G401.6 (cell line): ENCODE data around the gene FRMD1.

Source experiments
- FAIRE-seq: peaks from 2 replicates; lab custom pipeline; 2012; peaks lifted over from hg19 to GRCh38; lab: Jason Lieb, UNC

FRMD1 gene

DNA sequence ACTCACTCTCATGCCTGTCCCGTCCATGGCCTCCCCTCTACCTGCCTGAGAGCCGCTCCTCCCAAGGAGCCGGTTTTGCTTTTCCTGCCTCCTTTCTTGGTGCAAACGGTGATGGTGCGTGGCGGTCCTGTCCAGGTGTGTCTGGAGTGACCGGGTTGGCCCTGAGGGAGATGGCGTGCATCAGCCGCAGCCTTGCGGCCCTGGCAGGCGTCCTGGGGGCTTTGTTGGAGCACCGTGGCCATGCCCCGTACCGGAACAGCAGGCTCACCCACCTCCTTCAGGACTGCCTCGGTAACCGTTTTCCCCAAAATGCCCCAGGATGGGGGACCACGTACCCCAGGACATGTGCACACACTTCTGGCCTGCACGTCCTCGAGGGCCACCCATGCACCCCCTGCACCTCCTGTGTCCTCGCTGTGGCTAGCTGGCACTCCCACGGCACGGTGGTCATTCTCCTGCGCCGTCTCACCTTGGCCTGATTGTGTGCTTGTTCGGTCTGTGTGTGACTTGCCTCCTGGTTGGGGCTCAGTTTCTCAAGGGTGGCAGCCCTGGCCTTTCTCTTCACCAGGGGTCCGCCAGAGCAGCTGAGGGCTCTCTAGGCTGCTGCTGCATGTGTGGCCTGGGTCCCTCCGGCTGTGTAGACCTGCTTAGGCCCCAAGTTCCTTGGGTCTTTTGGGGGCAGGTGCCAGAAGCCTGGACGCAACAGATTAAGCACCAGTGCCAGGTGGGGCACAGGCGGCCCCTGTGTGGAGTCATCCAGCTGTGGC lies 36.4 kb downstream of the FRMD1 start:
- FAIRE-seq: no peak

DNA sequence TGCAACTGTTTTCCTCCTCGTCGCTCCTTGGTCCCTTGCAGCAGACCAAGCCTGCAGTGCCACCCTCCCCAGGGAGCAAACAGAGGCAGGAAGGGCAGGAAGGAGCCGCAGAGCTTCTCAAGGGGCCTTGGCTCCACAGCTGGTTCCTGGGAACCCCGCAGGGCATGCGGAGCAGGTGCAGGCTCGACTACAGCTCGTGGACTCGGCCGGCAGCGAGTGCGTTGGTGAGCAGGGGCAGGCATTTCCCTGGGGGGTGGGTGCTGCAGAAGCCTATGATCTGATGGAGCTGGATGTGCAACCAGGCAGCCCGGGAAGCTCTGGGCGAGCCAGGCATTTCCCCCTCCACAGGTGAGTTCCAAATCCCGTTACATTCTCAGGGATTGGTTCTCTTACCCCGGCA lies 37.1 kb downstream of the FRMD1 start:
- no peak for FAIRE-seq

GRCh38 chr6:168040856-168041496 lies 38.0 kb downstream of the FRMD1 start:
- no peak for FAIRE-seq

GRCh38 chr6:168039849-168040248 lies 39.2 kb downstream of the FRMD1 start:
- FAIRE-seq: no peak

- no peak for FAIRE-seq
Measured at GRCh38 chr6:168039301-168039700, 39.7 kb downstream of the FRMD1 start.

DNA sequence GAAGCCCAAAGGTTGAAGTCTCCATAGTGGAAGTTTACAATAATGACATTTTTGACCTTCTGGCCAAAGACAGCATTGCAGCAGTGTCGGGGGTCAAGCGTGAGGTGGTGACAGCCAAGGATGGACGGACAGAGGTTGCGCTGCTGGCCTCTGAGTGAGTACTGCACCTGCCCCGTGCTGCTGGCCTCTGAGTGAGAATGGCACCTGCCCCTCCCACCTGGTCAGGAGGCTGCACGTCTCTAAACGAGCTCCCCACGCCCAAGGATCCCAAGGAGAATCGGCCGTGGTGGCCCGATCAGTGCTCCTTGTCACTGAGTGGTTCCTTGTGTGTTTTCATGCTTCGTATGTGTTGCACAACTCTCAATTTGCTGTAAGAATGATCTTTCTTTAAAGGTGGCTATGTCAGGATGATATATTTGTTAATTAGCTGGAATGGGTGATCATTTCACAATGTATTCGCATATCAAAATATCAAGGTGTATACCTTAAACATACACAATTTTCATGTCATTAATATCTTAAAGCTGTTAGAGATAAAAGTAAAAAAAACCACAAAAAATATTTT lies 40.4 kb downstream of the FRMD1 start:
- FAIRE-seq: no peak

DNA sequence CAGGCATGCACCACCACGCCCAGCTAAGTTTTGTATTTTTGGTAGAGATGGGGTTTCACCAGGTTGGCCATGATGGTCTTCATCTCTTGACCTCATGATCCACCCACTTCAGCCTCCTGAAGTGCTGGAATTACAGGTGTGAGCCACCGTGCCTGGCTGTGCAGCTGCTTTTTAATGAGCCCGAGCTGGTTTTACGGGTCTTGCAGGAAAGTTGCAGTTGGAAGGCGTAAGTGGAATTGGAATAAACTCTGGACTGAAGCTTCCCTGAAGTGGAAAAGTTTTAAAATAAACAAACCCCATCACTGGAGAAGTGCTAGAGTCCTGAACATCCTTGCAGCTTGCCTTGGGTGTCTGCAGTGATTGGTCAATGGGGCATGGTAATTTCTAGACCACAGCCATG lies 41.2 kb downstream of the FRMD1 start:
- no peak for FAIRE-seq

- no peak for FAIRE-seq
Measured at GRCh38 chr6:168037242-168037641, 41.8 kb downstream of the FRMD1 start.

DNA sequence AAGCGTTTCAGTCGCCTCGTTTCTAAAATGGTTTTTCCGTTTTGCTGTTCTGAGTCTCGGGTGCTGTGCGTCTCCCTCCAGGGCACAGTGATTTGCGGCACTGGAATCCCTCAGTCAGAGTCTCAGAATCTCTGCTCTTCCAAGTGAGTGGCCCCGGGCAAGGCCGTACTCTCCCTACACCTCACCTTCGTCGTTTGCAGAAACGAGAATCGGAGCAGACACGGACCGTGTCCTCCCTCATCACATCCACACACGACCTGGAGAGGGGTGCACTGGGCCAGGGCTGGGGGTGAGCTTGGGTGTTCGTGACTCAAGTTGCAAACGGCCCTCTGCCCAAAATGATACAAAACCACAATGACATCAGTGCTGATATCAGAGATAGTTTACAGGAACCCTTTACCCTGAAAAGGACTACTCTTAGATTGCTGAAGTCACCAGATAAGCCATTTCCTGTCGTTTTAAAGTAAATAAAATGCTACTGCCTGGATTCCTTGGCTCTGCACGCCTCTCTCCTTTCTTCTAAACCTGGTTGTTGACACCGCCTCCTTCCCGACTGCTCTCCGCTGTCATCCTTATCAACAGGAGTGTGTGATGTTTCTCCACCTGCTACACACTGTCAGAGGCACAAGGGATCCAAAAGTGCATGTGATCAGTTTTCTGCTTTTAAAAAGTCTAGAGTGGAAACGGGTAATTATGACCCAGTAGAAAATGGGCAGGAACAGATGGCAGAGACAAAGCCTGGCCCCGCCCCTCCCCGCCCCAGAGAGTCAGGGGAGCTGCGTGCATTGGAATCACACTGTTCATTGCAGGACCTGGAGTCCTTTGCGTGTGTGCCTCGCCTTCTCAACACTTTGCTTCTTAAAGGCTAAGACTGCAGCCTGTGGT lies 43.1 kb downstream of the FRMD1 start:
- no peak for FAIRE-seq

DNA sequence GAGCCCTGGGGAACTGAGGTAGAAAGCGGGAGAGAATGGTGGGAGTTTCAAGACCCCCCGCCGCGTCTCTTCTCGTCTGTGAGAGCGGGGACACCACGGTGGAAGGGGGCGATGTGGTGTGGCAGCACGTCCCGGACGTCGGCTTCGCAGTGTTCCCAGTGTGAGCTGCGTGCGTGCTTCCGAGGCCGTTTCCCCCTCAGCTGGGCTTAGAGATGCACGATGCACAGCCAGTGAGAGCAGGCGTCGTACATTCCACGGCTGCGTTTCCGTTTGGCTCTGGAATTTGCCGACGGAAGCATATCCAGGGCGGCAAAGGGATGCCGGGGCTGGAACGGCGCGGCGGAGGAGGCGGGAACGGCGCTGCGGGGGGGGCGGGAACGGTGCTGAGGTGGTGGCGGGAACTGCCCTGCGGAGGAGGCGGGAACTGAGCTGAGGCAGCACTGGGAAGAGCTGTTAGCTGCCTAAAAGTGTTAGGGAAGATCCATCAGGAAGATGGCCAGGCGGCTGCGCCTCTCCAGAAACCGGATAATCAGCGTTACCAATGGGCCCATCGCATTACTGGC lies 43.8 kb downstream of the FRMD1 start:
- FAIRE-seq: no peak

DNA sequence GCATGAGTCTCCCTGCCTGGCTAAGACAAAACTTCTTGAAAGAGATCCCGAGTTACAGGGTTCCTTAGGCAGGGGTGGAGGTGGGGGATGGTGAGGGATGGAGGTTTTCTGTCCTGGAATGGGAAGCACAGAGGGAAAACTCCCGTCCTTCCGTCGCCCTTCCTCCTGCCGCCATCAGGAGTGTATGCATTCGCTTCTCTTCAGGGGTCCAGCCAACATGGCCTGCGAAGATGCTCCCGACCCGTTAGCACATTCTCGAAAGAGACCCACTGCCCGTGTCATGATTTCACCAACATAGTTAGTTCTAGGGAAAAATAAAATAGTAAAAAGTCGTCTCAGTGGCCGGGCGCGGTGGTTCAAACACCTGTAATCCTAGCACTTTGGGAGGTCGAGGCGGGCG lies 44.5 kb downstream of the FRMD1 start:
- no peak for FAIRE-seq

DNA sequence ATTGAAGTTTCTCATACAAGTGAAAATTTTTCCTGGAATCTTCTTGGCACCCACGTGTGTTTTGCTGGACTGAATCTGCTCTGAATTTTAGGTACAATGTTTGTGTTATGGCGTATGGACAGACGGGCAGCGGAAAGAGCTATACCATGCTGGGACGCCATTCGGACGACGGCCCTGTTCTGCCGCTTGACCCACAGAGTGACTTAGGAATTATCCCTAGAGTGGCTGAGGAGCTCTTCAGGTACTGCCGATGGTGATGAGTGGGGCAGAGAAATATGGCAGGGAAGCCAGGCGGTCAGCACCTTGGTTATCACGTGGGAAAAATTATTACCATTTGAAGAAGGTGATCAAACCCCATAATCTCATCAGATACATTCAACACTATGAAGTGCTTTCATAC lies 45.2 kb downstream of the FRMD1 start:
- no peak for FAIRE-seq

- FAIRE-seq: no peak
Measured at GRCh38 chr6:168032005-168032760, 46.8 kb downstream of the FRMD1 start.

- no peak for FAIRE-seq
Measured at GRCh38 chr6:168031411-168031971, 47.5 kb downstream of the FRMD1 start.

GRCh38 chr6:168030908-168031307 lies 48.1 kb downstream of the FRMD1 start:
- no peak for FAIRE-seq

- no peak for FAIRE-seq
Measured at GRCh38 chr6:168030218-168030746, 48.7 kb downstream of the FRMD1 start.

DNA sequence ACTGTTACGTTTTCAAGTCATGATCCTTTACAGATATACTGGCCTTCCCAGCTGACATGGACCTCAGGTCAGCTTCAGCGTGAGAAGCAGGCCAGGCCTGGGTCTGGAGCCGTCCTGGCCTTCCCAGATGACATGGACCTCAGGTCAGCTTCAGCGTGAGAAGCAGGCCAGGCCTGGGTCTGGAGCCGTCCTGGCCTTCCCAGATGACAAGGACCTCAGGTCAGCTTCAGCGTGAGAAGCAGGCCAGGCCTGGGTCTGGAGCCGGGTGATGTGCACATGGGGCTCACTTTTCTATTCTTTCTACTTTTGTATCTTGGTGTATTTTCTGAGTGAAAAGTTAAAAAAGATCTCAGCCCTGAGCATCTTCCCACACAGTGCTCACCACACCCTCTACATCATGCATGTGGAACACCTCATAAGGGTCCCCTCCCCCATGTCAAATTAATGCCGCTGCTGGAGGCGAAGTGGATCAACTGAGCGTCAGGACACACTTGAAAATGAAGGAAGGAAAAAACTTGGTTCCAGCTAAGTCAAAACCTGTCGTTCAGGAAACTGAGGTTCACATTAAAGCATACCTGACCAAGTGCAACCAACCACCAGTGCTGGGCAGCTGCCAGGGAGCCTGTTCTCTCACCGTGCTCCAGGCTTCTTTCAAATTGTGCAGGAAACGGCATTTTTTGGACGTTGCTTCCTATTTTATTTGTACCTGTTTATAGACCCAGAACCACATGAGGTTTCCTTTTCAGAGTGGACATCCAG lies 49.4 kb downstream of the FRMD1 start:
- FAIRE-seq: no peak

DNA sequence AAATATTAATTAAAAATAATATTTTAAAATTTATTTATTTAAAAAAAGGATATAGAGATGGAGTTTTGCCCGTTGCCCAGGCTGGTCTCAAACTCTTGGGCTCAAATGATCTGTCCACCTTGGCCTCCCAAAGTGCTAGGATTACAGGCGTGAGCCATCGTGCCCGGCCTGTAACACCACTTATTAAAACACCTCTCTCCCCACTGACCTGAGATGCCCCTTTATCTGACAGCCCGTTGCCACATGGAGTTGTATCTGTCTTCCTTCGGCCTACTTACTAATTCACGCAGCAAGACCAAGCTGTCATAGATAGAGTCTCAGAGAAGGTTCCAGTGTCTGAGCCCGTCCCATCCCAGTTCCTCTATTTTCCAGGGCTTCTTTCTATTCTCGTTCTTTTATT lies 50.8 kb downstream of the FRMD1 start:
- no peak for FAIRE-seq

GRCh38 chr6:168027521-168027920 lies 51.5 kb downstream of the FRMD1 start:
- no peak for FAIRE-seq

DNA sequence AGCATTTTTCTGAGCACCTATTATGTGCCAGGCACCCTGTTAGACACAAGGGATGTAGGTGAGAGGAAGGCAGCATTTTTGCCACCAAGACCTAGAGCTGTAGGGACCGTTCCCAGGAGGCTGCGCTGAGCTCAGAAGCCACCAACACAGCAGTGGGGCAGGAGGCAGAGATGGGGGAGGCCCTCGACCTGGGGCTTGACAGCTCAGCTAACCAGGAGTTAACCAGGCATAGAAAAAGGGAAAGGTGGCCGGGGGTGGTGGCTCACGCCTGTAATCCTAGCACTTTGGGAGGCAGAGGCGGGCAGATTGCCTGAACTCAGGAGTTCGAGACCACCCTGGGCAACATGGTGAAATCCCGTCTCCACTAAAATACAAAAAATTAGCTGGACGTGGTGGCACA lies 52.1 kb downstream of the FRMD1 start:
- no peak for FAIRE-seq
